Stimulated activated CD4-positive, alpha-beta T cell treated with anti-CD3 and anti-CD28 coated beads, Interleukin-1b, Interleukin-23, amount 100 ng/mL, for 1 hour (primary cell): Measurements from ENCODE around the gene TNFAIP8.
"Not testable (repeated sequence)": the region's sequence is repeated elsewhere in the genome, so short reads cannot be mapped to it uniquely, and the experiment has no call there.

Source experiments
- DNase-seq, 2 donors: peaks; one replicate each; pipeline ENCODE4 v3.0.0-alpha.2; 2020; ENCODE audit warnings: low read depth in 2 of 2

Gene TNFAIP8

DNA sequence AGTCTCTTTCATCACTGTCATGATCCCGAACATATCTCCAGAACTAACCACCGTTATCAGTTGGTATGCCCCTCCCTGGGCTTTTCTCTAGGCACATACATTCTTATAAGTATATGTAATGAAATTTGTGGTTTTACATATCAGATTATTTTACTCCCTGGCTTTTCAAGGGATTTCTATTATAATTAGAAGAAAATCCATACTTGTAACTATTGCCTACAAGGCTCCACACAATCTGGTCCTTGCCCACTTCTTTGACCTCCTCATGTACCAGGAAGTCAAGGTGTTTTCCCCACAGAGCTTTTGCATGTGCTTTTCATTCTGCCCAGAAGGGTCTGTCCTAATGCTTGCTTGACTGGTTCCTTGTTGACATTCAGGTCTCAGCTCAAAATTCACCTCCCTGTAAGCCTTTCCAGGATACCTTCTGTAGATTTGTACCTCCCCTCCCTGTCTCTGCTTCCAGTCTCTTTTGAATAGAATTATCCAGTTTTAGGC is 62.8 kb downstream of the TNFAIP8 start:
- no peak for DNase-seq

- DNase-seq = no peak
Measured at GRCh38 chr5:119420169-119420568, 64.3 kb downstream of the TNFAIP8 start.

DNA sequence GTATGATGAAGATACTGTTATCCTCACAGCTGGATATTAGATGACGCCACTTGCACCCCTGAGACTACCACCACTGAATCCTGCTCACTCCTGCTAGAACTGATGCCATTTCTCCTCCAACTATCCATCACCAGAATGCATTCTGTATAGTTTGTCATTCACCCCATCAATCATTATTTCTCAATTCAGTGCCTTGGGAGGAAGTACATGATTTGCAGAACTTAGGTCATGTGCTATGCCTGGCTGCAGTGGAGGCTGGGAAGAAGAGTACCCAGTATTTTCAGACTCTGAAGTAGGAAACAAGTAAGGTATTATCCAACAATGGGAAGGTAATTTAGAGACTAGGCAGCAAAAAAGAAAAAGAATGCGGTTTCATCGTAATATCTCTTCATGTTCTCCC is 70.2 kb downstream of the TNFAIP8 start:
- DNase-seq = no peak

DNA sequence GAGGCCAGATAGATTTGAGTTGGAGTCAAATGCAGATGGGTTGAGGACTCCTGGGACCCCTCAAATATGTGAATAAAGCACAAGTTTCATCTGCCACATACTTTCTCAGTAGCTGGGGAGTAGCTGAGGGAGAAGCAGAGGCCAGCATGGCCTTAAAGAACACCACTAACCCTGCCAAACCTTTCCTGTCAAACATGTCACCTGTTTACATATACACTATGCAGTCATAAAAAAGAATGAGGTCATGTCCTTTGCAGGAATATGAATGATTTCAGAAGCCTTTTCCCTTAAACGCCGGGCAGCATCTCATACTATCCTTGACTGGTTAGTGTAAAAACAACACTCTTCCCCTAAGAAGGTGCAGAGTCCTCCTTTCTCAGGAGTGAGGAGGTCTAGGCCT is 71.2 kb downstream of the TNFAIP8 start:
- DNase-seq = no peak

DNA sequence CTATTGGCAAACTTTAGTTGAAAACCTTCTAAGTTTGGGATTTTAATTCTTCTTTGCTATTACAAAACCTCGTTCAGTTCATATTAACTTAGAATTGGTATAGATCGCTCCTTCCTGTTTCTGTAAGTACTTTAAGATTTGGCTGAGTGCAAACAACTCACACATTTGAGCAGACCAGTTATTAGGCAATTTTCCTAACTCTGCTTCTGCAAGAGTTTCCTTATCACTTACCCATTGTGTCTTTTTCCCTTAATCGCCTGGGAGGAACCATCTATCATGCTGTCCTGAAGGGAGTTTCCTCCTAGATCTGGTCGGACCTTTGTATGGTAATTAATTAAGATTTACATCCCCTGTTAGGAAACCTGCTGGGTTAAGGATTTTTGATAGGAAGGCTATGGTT is 71.8 kb downstream of the TNFAIP8 start:
- not testable (repeated sequence) for DNase-seq

- DNase-seq = not testable (repeated sequence)
Measured at GRCh38 chr5:119428166-119428565, 72.3 kb downstream of the TNFAIP8 start.

DNA sequence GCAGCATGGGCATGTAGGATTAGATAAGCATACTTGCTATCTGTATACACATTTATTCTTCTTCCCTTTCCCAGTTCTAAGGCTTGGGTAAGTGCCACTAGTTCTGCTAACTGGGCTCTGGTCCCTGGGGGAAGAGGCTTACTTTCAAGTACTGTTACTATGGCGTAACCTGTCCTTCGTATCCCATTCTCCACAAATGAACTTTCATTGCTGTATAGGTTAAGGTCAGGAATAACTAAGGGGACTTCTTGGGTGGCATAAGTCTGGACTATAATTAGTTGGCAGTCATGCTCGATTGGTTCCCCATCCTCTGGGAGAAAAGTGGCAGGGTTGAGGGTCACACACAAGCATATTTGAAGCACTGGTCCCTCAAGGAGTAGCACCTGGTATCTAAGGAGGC is 72.8 kb downstream of the TNFAIP8 start:
- DNase-seq = not testable (repeated sequence)

- DNase-seq = not testable (repeated sequence)
Measured at GRCh38 chr5:119432674-119433237, 76.9 kb downstream of the TNFAIP8 start.

DNA sequence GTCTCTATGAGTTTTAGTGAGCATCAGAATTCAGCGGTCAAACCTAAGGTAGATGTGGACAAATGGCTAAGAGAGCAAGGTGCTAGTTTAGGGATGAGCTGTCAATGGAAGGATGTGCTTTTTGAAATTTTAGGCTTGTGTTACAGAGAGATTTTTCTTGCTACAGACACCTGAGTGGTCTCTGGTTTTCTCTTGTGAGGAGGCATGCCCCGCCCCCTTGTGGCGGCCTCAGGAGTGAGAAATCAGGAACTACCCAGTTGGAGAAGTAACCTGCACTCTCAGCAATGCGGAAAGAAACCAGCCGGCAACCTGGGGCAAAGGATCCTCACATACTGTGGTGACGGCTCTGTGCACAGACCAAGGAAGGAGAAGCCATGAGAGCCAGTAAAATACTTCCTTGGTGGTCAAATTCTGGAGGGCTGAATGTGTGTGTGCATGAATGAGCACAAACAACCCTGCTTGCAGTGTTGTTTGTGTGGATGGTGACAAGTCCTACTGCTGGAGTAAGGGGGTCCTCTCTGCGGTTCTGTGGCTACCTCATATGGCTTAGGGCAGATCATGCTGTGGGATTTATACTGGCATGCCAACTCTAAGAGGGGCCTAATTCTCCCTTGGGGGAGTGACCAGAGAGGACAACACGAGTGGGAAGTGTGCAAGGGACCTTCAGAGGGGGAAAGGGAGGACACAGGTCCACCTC is 79.8 kb downstream of the TNFAIP8 start:
- DNase-seq = peak; percentile 47 to 57

GRCh38 chr5:119437785-119438586 is 82.2 kb downstream of the TNFAIP8 start:
- not testable (repeated sequence) for DNase-seq

DNA sequence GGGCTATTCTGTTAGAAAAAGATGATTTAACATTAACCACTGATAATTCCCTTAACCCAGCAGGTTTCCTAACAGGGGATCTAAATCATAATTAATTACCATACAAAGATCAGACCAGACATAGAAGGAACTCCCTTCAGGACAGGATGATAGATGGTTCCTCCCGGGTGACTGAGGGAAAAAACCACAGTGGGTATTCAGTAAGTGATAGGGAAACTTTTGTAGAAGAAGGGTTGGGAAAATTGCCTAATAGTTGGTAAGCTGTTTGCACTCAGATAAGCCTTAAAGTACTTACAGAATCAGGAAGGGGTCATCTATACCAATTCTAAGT is 82.7 kb downstream of the TNFAIP8 start:
- DNase-seq = not testable (repeated sequence)

GRCh38 chr5:119439140-119439631 is 83.4 kb downstream of the TNFAIP8 start:
- DNase-seq = no peak

- DNase-seq = not testable (repeated sequence)
Measured at GRCh38 chr5:119439632-119440031, 83.8 kb downstream of the TNFAIP8 start.

GRCh38 chr5:119444643-119445042 is 88.8 kb downstream of the TNFAIP8 start:
- not testable (repeated sequence) for DNase-seq

DNA sequence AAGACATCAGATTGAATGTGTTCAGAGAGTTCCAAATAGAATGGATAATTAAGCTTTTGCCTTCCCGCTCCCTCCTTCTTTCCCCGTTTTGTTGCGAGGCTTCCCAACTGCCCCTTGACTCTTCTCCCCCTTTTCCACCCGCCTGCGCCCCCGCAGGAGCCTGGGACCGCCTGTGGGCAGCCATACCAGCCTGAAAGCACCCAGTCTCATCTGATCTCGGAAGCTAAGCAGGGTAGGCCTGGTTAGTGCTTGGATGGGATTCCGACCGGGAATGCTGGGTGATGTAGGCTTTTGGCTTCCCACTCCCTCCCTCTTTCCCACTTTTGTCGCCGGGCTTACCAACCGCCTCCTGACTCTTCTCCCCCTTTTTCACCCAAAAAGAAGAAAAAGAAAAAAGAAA is 89.7 kb downstream of the TNFAIP8 start:
- DNase-seq = no peak
